PC-9 (cell line): ENCODE data around the gene MAK. TPM values are rescaled to one million over a fixed set of nuclear protein-coding genes. Genes with fewer than 3 reads are reported as not detected.
"Not testable (repeated sequence)": the region's sequence is repeated elsewhere in the genome, so short reads cannot be mapped to it uniquely, and the experiment has no call there.

ENCODE experiments used
- BruUV-seq: library from RNA; stranded (reverse); fragments of 400-500 nt; replicated peaks from 2 replicates; lab custom pipeline; 2021; lab: Mats Ljungman, UMichigan
- CTCF ChIA-PET: fragments of 300-600 bp; sonication (Branson Sonifier 250); formaldehyde crosslinking; loops from one replicate; lab custom pipeline; 2022; ENCODE audit warnings: antibody characterized with exemption; lab: Charles Lee
- POLR2A ChIA-PET: fragments of 300-600 bp; sonication (Branson Sonifier 250); formaldehyde crosslinking; loops from one replicate; lab custom pipeline; 2022; ENCODE audit warnings: antibody characterized with exemption; ENCODE audit not compliant: unreplicated experiment; lab: Charles Lee
- DNase-seq, 2 experiments: peaks; one replicate each; pipeline versions ENCODE4 v3.0.0 to v3.0.0-alpha.2; 2015 to 2022; ENCODE audit warnings: mixed read lengths in 1 of 2
- H2AFZ ChIP-seq: fragments of 200-600 bp; sonication (generic); 2 replicates; pipeline ENCODE4 v1.8.1; 2017; ENCODE audit warnings: antibody characterized with exemption
- H3F3A ChIP-seq: fragments of 200-600 bp; sonication (generic); 2 replicates; pipeline ENCODE4 v1.8.1; 2017; ENCODE audit warnings: antibody characterized with exemption, mild to moderate bottlenecking, low read depth; ENCODE audit not compliant: insufficient read depth
- H3K27ac ChIP-seq: fragments of 200-600 bp; sonication (generic); 2 replicates; pipeline ENCODE4 v1.6.1; 2016; ENCODE audit warnings: mixed run types
- H3K27me3 ChIP-seq: fragments of 200-600 bp; sonication (generic); 2 replicates; pipeline ENCODE4 v1.6.1; 2016; ENCODE audit warnings: low read depth, mixed run types; ENCODE audit not compliant: insufficient read depth
- H3K36me3 ChIP-seq: fragments of 200-600 bp; sonication (generic); 2 replicates; pipeline ENCODE4 v1.6.1; 2016; ENCODE audit warnings: low read depth, mixed run types
- H3K4me1 ChIP-seq: fragments of 200-600 bp; sonication (generic); replicated peaks from 2 replicates; pipeline ENCODE4 v1.6.1; 2016; ENCODE audit warnings: mixed run types; ENCODE audit not compliant: insufficient read depth
- H3K4me2 ChIP-seq: fragments of 200-600 bp; sonication (generic); 2 replicates; pipeline ENCODE4 v1.6.1; 2017; ENCODE audit warnings: mixed run types
- H3K4me3 ChIP-seq: fragments of 200-600 bp; sonication (generic); 2 replicates; pipeline ENCODE4 v1.6.1; 2016; ENCODE audit warnings: mixed run types
- H3K79me2 ChIP-seq: fragments of 200-600 bp; sonication (generic); 2 replicates; pipeline ENCODE4 v1.6.1; 2017; ENCODE audit warnings: low read depth, mixed run types
- H3K9me2 ChIP-seq: fragments of 200-600 bp; sonication (generic); 2 replicates; pipeline ENCODE4 v1.8.1; 2017; ENCODE audit warnings: mild to moderate bottlenecking; ENCODE audit not compliant: insufficient read depth
- H3K9me3 ChIP-seq: fragments of 200-600 bp; sonication (generic); 2 replicates; pipeline ENCODE4 v1.8.1; 2016; ENCODE audit warnings: low read depth; ENCODE audit not compliant: insufficient read depth
- H4K20me1 ChIP-seq: fragments of 200-600 bp; sonication (generic); 2 replicates; pipeline ENCODE4 v1.8.1; 2017; ENCODE audit not compliant: insufficient read depth
- EZH2 ChIP-seq: fragments of 200-600 bp; sonication (generic); IDR thresholded peaks from 2 replicates; pipeline ENCODE4 v1.8.0; 2017; ENCODE audit warnings: antibody characterized with exemption, low read depth
- intact Hi-C: fragments of 100-400 bp; cut with micrococcal nuclease; formaldehyde crosslinking; loops from one replicate; pipeline ENCODE4 v1.10.0; 2022; ENCODE audit not compliant: unreplicated experiment
- total RNA-seq: library from RNA; stranded (reverse); gene quantifications from 2 replicates; pipeline ENCODE4 v1.2.3, GENCODE V29; 2021
- TF ChIP-seq, protein P1 (sequence below): fragments of 200-600 bp; sonication (generic); conservative IDR thresholded peaks from 2 replicates; pipeline ENCODE4 v1.6.1; 2017; ENCODE audit warnings: mixed run types, antibody characterized with exemption, mild to moderate bottlenecking, moderate library complexity

MAK gene
- total RNA-seq, 1 experiment from 2014 or later, result 1.6 TPM

DNA sequence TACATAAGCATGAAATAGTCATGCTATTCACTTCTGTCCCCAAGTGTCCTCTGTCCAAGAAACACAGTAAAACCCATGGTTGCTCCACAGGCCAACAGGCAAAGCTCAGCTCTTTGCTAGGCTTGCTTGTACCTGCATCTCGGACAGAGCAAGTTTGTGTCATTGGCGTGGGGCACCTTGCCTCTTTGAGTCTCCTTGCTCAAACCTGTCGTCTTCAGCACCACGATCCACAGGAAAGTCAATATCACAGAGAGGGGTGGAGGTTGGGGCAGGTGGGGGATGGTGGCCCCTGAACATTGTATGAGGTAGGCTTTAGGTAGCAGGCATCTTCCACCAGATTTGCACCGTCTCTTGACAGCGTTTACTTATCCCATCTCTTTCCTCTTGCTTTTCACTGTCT lies 94.8 kb downstream of the MAK start:
- H3K4me2 ChIP-seq, result no peak overlapping the region
- no TSS peak for BruUV-seq
- DNase-seq, result no peak
- H4K20me1 ChIP-seq, result no peaks in the 10 kb centered on the region
- ChIA-PET CTCF (no interaction called here), POLR2A (interaction anchor here (0.5 to 0.7 kb wide), 2 partner anchors 13 to 22 kb away, joined by 3 read pairs; no protein-coding TSS in a partner anchor)
- H3K4me1 ChIP-seq, result peaks cover 6% of the 10 kb centered on the region; the same call in 1 of the 2 replicates
- no peaks in the 10 kb centered on the region for H3K27me3 ChIP-seq
- H3K9me2 ChIP-seq, result no peaks in the 10 kb centered on the region
- H3F3A ChIP-seq, result no peaks in the 10 kb centered on the region
- TF ChIP-seq, protein P1, sequence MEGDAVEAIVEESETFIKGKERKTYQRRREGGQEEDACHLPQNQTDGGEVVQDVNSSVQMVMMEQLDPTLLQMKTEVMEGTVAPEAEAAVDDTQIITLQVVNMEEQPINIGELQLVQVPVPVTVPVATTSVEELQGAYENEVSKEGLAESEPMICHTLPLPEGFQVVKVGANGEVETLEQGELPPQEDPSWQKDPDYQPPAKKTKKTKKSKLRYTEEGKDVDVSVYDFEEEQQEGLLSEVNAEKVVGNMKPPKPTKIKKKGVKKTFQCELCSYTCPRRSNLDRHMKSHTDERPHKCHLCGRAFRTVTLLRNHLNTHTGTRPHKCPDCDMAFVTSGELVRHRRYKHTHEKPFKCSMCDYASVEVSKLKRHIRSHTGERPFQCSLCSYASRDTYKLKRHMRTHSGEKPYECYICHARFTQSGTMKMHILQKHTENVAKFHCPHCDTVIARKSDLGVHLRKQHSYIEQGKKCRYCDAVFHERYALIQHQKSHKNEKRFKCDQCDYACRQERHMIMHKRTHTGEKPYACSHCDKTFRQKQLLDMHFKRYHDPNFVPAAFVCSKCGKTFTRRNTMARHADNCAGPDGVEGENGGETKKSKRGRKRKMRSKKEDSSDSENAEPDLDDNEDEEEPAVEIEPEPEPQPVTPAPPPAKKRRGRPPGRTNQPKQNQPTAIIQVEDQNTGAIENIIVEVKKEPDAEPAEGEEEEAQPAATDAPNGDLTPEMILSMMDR, result no peak
- TF ChIP-seq EZH2, result no peak
- H3K27ac ChIP-seq, result no peak overlapping the region
- intact Hi-C loops, result no loop called here
- no peak overlapping the region for H2AFZ ChIP-seq
- H3K36me3 ChIP-seq, result no peaks in the 10 kb centered on the region
- H3K9me3 ChIP-seq, result no peaks in the 10 kb centered on the region
- peaks cover 9% of the 10 kb centered on the region for H3K79me2 ChIP-seq
- H3K4me3 ChIP-seq, result no peak overlapping the region

DNA sequence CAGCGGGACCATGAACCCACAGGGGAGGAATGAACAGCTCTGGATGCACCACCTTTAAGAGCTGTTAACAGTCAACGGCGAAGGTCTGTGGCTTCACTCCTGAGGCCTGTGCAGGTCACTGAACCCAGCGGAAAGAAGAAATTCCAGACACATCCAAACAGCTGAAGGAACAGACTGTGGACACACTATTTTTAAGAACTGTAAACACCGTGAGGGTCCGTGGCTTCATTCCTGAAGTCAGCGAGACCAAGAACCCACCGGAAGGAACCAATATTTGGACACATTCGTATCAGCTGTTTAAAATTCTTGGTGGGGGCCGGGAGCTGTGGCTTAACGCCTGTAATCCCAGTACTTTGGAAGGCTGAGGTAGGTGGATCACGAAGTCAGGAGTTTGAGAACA lies 96.1 kb downstream of the MAK start:
- H3K4me1 ChIP-seq, result 0 out of 2 replicates have a peak, but pooled peaks cover 4% of the 10 kb centered on the region
- no peaks in the 10 kb centered on the region for H3K9me3 ChIP-seq
- no peaks in the 10 kb centered on the region for H3K27me3 ChIP-seq
- no peak overlapping the region for H3K27ac ChIP-seq
- no peak for DNase-seq
- H3K36me3 ChIP-seq, result no peaks in the 10 kb centered on the region
- POLR2A ChIA-PET, result no interaction called here
- H3K4me3 ChIP-seq, result no peak overlapping the region
- H2AFZ ChIP-seq, result no peak overlapping the region
- H3F3A ChIP-seq, result no peaks in the 10 kb centered on the region; the same call in 1 of the 2 replicates
- BruUV-seq, result no TSS peak
- CTCF ChIA-PET, result no interaction called here
- no peaks in the 10 kb centered on the region for H3K79me2 ChIP-seq
- H4K20me1 ChIP-seq, result no peaks in the 10 kb centered on the region
- H3K4me2 ChIP-seq, result no peak overlapping the region
- no peaks in the 10 kb centered on the region for H3K9me2 ChIP-seq
- TF ChIP-seq, protein P1, result no peak
- TF ChIP-seq EZH2, result no peak
- intact Hi-C loops, result no loop called here

DNA sequence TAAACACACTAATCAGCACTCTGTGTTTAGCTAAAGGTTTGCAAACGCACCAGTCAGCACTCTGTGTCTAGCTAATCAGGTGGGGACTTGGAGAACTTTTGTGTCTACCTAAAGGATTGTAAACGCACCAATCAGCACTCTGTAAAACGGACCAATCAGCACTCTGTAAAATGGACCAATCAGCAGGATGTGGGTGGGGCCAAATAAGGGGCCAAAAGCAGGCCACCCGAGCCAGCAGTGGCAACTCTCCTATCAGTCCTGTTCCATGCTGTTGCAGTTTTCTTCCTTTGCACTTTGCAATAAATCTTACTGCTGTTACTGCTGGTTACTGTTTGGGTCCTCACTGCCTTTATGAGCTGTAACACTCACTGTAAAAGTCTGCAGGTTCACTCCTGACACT lies 96.7 kb downstream of the MAK start:
- H3K4me3 ChIP-seq, H2AFZ ChIP-seq, H3K27ac ChIP-seq, H3K79me2 ChIP-seq, BruUV-seq, intact Hi-C loops, H4K20me1 ChIP-seq, DNase-seq, H3K36me3 ChIP-seq, H3K9me2 ChIP-seq, CTCF ChIA-PET, H3F3A ChIP-seq, H3K4me2 ChIP-seq, H3K4me1 ChIP-seq, POLR2A ChIA-PET, H3K9me3 ChIP-seq, H3K27me3 ChIP-seq: not testable (repeated sequence)

DNA sequence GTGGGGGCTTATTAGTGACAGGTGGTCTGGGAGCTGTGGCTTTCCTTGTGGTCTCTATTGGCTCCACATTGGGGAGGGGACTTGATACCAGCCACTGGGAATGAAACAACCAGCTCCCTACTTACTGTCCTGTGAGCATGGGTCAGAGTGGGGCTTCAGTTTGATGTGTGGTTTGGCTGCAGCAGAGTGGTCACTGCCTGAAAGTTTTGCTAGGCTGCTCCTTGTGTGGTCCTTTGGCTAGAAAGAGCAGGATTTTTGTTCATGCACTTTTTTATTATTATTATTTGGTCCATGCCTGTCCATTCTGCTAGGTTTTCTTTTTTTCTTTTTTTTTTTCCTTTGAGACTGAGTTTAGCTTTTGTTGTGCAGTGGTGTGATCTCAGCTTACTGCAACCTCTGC lies 98.3 kb downstream of the MAK start:
- H3K27ac ChIP-seq, result no peak overlapping the region
- TF ChIP-seq, protein P1, result no peak
- TF ChIP-seq EZH2, result no peak

More for the DNA sequence above, 98.3 kb downstream of the MAK start:
- DNase-seq, result no peak
- H3K4me2 ChIP-seq, result no peak overlapping the region
- H3F3A ChIP-seq, result peaks cover 6% of the 10 kb centered on the region
- intact Hi-C loops, result no loop called here
- H3K27me3 ChIP-seq, result no peaks in the 10 kb centered on the region
- ChIA-PET CTCF (interaction anchor here (0.7 kb wide), 1 partner anchor 904 kb away, joined by 4 read pairs; no protein-coding TSS in a partner anchor), POLR2A (no interaction called here)
- H3K79me2 ChIP-seq, result no peaks in the 10 kb centered on the region
- no peaks in the 10 kb centered on the region for H3K36me3 ChIP-seq
- H3K9me3 ChIP-seq, result no peaks in the 10 kb centered on the region
- H2AFZ ChIP-seq, result no peak overlapping the region
- no peaks in the 10 kb centered on the region for H4K20me1 ChIP-seq
- H3K4me3 ChIP-seq, result no peak overlapping the region
- BruUV-seq, result no TSS peak
- peaks cover 6% of the 10 kb centered on the region for H3K4me1 ChIP-seq
- H3K9me2 ChIP-seq, result no peaks in the 10 kb centered on the region
